M059J (cell line): ENCODE data around the gene BMP6. TPM values are rescaled to one million over a fixed set of nuclear protein-coding genes. Genes with fewer than 3 reads are reported as not detected.
"Not testable (repeated sequence)": the region's sequence is repeated elsewhere in the genome, so short reads cannot be mapped to it uniquely, and the experiment has no call there.

Experiments used
- DNase-seq: peaks from one replicate; pipeline ENCODE4 v3.0.0-alpha.2; 2012; ENCODE audit warnings: low read depth
- total RNA-seq: library from RNA; depleted of rRNA; stranded (reverse); fragments of >200 nt; shearing (Covaris generic); gene quantifications from 2 replicates; pipeline ENCODE4 v1.2.3, GENCODE V29; 2014

BMP6 gene
- total RNA-seq, 1 experiment from 2014 or later = not detected

DNA sequence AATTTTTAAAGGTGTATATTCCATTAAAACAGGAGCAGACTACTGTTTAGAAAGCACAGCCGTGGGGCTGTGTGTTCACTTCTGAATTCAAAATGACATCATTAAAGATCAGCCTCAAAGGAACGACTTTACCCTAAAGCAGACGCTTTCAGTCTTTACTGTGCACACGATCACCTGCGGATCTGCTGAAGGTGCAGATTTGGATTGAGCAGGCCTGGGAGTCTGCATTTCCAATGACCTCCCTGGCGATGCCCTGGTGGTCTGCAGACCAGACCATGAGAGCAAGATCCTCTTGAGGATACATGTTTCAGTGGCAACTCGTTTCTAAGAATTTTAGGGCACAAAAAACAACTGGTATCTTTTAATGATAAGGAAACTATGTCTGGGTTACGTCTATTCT is 157.5 kb downstream of the BMP6 start:
- no peak for DNase-seq

DNA sequence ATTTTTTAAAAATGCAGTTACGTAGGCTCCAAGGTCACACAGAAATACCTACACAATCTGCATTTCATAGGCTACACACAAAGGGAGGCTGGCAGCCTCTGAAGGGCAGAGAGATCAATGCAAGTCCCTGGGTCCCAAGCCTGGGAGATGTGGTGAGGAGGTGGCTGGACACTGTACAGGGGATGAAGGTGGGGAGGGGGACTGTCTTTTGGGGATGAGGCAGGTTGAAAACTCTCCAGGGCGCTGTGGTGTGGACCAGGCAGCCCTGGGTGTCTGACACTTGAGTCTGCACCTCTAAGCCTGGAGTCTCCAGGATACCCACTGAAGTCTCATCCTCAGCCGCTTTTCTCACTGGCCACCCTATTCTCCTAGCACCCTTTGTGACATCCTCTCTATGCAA is 160.2 kb downstream of the BMP6 start:
- no peak for DNase-seq

DNA sequence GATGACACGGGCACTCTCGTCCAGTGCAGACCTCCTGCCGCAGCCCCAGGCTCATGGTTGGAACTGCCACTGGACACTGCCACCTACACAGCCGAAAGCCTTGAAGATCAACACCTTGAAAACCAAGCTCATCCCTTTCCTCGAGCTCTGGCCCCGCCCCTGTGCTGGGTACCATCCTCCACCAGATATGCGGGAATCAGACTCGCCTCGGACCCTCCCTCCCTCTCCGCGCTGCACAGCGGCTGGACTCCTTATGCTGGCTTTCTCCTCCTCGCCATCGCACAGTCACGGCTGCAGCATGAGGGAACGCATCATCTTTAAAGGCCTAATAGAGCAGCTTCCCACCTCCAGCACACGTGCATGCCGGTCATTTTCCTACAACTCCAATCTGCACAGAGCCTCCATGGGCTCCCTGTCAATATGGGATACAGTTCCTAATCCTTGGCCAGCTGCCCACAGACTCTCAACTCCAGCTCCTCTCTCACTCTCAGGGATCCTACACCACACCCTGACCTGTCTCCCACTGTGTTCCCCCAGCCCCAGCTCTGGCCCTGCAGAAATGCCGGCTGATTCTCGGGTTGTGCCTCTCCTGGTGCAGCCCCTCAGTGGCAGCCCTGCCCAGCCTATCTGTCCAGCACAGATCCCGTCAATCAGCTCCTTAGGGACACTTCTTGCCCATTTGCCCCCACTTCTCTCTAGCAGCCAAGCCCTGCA is 161.5 kb downstream of the BMP6 start:
- DNase-seq = no peak

DNA sequence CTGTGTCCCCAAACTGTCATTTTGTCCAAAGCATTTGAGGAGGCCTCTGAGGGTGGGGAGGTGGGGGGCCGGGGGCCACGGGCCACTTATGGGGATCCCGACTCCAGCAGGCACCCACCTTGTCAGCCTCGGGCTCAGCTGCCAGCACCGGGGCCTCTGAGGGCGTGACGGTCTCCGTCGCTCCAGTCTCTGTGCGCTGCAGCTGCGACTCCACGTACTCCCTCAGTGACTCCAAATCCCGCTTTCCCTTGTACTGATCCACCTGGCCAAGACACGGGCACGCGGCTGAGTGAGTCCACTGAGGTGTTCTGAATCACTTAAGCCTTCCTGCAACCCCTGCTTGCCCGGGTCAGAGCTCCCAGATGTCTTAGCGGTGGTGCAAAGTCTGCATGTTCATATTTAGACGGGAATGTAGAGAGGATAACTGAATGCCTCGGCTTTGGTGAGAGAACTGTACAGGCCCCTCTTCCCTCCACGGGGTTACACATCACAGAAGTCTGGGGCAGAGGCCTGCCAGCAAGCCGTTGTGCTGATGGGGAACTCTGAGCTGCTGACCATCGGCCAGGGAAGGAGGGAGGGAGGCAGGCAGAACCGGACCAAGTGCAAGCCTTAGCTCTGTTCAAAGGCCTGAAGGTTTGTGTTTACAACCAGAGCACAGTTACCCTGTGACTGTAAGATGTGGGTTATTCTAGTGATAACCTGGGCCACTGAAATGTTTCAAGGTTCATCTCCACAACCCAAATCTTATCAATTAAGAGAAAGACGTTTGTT is 162.9 kb downstream of the BMP6 start:
- DNase-seq = no peak

DNA sequence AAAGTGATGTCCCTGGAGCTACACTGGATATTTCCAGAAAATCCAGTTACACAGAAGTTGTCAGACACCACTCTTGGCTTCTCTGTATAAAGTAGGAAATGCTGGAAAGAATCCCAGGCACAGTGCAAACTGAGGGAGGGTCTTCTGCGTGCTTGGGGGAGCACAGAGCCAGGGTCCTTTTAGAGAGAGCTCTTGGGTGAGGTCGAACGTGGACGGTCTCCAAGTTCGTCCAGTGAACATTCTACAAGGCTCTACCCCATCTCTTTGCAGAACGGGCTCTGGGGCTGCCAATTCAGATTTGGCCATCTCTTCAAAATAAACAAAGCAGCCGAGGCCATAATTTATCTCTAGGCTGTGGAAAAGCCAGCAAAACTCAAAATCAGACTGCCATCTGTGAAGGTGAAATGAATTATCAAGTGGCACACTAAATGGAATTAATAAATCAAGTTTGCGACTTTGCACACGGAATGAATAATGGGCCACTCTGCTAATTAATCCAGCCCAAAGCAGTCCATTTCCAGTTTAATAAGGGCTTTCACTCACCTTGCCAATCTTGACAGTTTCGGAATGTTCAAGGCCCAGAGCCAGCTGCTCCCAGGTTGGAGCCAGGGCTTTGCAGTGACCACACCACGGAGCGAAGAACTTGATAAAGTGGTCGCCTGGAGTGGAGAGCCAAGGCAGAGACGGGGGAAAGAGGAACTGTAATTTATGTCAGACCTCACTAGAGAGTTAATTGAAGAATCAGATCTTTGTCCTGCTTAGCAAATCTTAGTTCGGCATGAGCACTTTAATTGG is 165.4 kb downstream of the BMP6 start:
- DNase-seq = no peak

DNA sequence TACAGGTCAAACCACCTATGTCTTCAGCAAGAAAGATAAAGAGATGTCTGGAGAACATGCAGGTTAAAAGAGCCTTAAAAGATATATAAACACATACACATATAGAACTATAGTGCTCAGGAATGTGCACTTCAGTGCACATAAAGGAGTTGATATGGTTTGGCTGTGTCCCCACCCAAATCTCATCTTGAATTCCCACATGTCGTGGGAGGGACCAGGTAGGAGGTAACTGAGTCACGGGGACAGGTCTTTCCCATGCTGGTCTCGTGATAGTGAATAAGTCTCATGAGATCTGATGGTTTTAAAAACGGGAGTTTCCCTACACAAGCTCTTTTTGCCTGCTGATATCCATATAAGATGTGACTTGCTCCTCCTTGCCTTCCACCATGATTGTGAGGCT is 166.5 kb downstream of the BMP6 start:
- DNase-seq = not testable (repeated sequence)

DNA sequence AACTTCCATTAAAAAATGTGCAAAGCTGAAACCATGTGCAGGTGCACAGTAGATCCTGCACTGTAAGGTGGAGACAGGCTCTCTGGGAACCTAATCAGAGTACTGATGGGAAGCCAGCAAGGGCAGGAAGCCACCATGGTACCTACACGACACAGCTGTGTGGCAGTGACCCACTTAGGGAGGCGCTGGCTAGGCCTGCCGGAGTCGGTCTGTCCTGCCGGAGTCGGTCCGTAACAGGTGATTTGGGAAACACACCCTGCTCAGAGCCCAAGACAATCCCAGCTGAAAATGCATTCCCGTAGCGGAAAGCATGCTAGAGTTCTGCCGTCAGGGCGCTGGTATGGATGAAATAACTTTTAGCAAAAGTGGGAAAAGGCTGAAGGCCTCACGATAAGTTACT is 167.4 kb downstream of the BMP6 start:
- DNase-seq = no peak

DNA sequence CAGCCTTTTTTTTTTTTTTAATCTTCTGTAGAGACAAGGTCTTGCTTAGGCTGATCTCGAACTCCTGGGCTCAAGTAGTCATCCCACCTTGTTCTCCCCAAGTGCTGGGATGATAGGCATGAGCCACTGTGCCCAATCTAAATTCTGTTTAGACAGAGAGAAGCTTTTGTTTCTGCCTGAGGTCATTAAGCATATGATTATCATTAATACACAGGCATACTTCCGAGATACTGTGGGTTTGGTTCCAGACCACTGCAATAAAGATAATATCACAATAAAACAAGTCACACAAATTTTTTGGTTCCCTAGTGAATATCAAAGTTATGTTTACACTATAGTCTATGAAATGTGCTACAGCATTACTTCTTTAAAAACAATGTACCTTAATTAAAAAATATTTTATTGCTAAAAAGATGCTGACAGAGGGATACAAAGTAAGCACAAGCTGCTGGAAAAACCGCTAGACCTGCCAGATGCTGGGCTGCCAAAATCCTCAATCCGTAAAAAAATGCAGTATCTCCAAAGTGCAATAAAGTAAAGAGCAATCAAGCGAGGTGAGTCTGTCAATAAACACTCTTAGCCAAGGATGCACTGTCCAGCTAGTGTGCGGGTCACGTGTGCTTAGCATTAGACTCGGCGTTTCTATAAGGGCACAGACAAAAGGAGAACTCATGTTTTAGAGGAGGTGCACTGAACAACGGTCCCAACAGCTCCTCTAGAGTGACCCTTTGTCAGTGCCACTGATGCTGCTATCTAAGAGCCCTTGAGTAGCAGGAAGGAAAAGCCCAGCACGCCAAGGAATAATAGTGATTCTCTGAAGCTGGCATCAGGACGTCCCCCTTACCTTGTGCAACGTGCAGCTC is 168.6 kb downstream of the BMP6 start:
- DNase-seq = no peak

DNA sequence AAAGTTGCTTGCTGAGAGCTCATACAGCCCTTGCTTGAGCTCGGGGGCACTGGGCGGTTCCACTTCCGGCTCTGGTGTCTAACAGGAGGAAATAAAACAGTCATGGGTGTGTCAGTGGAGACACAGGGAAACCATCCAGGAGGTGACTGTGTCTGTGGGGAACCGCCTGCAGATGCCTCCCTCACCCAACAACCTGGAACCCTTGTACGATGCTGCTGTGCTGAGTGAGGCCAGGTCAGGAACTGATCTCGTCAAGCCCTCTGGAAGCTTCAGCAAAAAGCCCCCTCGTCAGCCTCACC is 169.2 kb downstream of the BMP6 start:
- DNase-seq = no peak

DNA sequence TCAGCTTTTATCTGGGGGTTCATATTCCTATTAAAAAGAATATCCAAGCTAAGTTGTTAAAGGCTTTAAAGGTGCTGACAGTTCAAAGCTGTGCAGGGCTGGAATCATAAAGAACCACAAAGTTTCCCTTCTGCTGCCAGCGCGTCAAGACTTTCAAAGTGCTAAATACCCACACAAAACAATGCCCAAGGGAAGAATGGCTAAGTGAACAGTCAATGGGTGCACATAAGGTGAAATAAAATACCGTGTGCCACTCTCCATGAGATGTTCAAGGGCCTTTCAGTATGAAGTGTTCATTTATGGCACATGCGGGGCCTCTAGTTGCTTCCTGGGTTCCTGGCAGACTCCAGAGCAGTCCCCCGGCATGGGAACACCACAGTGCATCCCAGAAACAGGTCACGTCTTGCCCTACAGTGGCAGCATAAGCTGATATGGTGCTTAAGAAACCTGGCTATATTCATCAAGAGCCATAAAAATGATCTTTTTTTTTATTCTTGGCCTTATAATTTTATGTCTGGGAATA is 170.6 kb downstream of the BMP6 start:
- DNase-seq = no peak

DNA sequence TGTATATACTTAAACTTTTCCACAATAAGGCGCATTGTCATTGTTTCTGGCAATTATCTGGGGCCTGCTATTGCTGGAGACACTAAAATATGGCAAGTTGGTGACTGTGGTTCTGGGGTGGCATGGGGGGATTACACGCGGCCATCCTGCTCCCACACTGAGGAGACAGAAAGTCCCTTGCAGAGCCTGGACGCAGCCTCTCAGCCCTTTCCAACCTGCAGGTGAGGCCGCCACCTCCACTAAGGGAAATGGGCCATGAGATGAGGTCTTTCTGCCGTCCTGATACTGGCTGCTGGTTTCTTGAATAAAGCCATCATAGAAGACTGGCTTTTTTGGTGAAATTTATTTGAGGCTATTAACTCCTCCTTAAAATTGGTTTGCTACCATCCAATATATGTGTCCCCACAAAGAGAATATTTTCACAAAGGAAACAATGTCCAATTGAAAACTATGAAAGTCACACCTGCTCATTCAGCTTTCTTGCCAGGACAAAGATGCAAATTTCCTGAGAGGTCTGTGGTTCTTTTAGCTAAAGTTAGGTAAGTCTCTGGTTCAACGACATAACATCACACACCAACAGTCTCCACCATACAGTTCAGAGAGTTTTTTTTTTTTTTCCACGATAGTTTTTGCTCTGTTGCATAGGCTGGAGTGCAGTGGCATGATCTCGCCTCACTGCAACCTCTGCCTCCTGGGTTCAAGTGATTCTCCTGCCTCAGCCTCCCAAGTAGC is 171.7 kb downstream of the BMP6 start:
- no peak for DNase-seq

DNA sequence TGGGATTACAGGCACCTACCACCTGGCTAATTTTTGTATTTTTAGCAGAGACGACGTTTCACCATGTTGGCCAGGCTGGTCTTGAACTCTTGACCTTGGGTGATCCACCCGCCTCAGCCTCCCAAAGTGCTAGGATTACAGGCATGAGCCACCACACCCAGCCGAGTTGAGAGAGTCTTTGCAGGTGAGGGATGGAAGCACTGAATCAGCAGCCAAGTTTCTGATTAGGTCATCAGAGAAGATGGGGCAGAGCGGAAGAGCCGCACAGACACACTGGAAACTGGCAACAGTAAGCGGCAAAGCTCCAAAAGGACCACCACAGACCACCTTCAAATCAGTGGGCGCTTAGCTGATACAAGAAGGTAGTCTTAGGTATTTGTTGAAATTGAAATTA is 172.3 kb downstream of the BMP6 start:
- not testable (repeated sequence) for DNase-seq

DNA sequence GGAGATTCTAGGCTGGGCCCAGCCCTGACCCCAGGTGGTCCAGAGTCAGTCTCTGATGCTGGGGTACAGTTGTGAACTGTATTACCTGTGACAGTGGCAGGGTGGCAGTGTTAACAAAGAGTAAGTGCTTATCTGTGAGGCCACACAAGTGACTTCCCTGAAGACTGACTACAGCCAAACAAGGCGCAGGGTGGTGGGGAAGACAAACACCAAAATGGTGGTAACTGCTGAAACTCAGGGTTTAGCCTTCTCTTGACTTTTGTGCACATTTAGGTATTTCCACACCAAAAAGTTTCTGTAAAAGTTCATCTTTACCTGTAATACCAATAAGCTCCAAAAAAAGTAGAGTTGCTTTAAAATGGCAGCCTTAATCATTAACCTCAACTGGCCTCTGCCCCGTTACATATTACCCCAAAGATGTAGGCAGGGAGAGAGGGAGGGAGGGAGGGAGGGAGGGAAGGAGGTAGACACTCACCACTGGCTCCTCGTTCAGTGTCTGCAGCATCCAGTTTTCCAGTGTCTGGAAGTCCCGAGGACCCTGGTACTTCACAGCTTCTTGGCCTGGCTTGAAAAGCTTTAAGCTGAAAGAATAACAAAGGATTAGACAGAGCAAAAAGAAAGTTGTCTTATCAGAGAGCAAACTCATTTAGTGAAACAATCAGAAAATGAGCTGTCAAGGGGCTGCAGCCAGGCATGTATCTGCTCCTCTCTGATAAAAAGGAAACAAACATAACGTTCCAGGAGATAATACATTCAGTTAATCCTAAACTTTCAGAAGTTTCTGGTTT is 173.4 kb downstream of the BMP6 start:
- DNase-seq = no peak

DNA sequence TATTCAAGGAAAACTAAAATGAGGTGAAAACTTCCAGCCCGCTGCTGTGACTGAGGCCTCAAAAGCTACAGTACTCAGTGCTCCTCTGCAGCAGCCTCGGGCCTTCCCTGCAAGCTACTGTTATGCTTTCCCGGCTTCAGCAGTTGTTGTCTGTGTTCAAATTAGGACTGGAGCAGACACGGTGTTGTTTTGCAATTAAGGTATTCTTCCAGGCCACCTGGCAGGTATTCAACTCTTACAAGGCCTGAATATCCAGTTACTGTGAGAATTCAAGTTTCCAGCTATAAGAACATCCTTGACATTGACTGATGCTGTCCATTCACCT is 174.0 kb downstream of the BMP6 start:
- no peak for DNase-seq

DNA sequence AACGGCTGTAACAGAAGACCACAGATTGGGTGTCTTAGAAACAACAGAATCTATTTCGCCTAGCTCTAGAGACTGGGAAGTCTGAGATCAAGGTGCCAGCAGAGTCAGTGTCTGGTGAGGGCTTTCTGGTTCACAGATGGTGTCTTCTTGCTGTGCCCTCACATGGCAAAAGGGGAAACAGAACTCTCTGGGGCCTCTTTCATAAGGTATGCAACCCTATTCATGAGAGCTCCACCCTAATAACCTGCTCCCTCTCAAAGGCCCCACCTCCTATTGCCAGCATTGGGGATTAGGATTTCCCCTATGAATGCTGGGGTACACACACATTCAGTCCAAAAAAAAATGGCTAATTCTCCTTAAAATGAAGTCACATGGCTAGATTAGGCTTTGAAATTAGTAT is 174.7 kb downstream of the BMP6 start:
- DNase-seq = no peak

DNA sequence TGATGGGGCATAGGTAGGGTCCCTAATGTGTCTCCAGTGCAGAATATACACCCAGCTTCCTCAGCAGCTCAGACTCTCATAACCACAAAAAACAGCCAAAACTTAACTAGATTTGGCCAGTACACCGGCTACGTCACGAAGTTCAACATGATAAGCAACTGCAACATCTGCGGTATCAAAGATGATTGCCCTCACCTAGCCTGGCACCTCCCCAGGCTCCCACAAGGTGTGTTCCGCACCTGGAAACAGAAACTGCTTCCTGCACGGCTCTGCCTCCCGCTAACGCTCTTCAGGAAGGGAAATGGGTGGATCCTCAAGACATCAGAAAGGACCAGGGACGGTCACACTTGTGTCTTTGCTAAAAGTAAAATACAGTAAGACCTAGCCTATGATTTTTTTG is 175.2 kb downstream of the BMP6 start:
- no peak for DNase-seq

DNA sequence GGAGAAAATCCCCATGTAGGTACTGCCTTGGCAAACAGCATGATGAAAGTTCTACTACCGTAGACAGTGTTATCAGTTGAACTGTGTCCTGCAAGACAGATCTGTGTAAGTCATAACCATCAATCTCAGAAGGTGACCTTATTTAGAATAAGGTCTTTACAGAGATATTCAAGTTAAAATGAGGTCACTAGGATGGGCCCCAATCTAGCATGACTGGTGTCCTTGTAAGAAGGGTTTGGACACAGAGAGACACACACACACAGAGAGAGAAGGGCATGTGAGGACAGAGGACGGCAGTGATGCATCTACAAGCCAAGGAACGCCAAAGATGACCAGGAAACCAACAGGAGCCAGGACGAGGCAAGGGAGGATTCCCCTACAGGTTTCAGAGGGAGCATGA is 175.9 kb downstream of the BMP6 start:
- DNase-seq = no peak

DNA sequence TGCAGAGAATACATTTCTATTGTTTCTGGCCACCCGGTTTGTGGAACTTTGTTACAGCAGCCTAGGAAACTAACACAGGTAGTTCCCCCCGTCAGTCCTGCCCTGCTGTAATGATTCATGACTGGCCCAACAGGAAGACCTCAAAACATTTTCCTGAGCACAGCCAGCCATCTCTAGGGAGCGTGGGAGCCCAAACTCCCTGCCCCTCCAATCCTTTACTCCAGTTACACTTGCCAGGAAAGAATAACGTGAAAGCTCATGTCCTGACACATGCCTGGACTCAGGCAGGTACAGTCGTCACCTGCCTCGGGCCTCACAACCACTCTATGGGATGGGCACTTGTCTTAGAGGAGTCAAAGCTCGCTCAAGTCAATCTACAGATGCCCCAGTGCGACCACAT is 176.3 kb downstream of the BMP6 start:
- DNase-seq = no peak

DNA sequence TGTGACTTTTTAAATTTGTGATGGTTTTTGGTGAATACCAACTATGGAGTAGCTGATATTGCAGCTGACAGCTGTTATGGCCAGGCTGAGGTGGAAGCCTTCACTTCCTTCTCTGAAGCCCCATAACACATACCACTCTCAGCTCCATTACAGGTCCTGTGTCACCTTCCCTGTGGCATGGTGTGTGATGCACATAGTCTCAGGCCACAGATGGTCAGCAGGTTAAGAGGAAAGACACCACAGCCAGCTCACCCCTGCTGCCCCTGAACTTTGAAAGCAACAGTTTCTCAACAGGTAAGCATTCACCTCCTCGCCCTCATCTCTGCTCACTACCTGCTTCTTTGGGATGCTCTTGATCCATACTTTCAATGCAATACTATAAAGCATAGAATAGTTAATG is 177.0 kb downstream of the BMP6 start:
- DNase-seq = no peak

DNA sequence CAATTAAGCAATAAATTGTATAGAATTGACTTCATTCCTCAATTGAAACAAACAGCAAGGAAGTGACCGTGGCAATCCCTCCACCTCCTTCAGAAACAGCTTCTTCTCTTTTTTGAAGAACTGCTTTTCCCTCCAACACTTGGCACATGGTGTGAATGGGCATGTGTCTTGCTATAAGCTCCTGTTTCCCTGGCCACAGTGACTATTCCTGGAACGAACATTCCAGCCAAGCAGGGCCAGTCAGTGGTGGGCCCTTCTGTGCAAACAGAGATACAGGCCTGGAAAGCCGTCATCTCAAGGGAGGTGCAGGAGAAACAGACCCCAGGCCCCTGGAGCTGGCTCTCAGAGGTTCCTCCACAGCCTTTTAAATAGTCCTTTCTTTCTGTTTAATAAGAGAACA is 177.8 kb downstream of the BMP6 start:
- no peak for DNase-seq
